Activated T-helper 17 cell treated with anti-CD3 and anti-CD28 coated beads, Interleukin-2, amount 50 U/mL, for 72 hours (primary cell): ENCODE data around the gene STX1A. TPM values are rescaled to one million over a fixed set of nuclear protein-coding genes. Genes with fewer than 3 reads are reported as not detected.
A peak's percentile ranks its signal among the peaks of the same experiment; 100 is the strongest.

Experiments
- ATAC-seq: fragments of 150-1000 bp; cut with Tn5 transposase; replicated peaks from 2 replicates; pipeline ENCODE4 v1.10.0; 2021; ENCODE audit warnings: mild to moderate bottlenecking, moderate library complexity
- H3K27ac Mint-ChIP-seq: one replicate; pipeline ENCODE4 v1.8.0; 2022; ENCODE audit warnings: mixed read lengths
- H3K27me3 Mint-ChIP-seq: one replicate; pipeline ENCODE4 v1.8.0; 2022; ENCODE audit warnings: mixed read lengths
- H3K36me3 Mint-ChIP-seq: one replicate; pipeline ENCODE4 v1.8.0; 2022; ENCODE audit warnings: low read depth, mild to moderate bottlenecking, mixed read lengths
- H3K4me1 Mint-ChIP-seq: one replicate; pipeline ENCODE4 v1.8.0; 2022; ENCODE audit warnings: mixed read lengths
- H3K4me3 Mint-ChIP-seq: one replicate; pipeline ENCODE4 v1.8.0; 2022; ENCODE audit warnings: mild to moderate bottlenecking, mixed read lengths
- H3K9me3 Mint-ChIP-seq: one replicate; pipeline ENCODE4 v1.8.0; 2022; ENCODE audit warnings: mixed read lengths
- total RNA-seq, 2 donors: library from RNA; stranded (reverse); gene quantifications; one replicate each; pipeline ENCODE4 v1.2.3, GENCODE V29; 2022

STX1A gene
- 10 to 100 TPM; 16.8 to 40.9 TPM for total RNA-seq

GRCh38 chr7:73718905-73719805 lies at the start of gene STX1A:
STX1A (minus strand) TSS chr7:73719669; CDS start chr7:73719631, 38 bp downstream.
- Mint-ChIP-seq H3K4me3 (peak within 1 kb of the TSS; percentile 79), H3K4me1 (peaks cover 14% of the 10 kb centered on the region), H3K27ac (peak within 1 kb of the TSS; percentile 85), H3K36me3 (peaks cover 17% of the 10 kb centered on the region), H3K27me3 (no peaks in the 10 kb centered on the region), H3K9me3 (no peaks in the 10 kb centered on the region)
- ATAC-seq: peak; percentile 57

DNA sequence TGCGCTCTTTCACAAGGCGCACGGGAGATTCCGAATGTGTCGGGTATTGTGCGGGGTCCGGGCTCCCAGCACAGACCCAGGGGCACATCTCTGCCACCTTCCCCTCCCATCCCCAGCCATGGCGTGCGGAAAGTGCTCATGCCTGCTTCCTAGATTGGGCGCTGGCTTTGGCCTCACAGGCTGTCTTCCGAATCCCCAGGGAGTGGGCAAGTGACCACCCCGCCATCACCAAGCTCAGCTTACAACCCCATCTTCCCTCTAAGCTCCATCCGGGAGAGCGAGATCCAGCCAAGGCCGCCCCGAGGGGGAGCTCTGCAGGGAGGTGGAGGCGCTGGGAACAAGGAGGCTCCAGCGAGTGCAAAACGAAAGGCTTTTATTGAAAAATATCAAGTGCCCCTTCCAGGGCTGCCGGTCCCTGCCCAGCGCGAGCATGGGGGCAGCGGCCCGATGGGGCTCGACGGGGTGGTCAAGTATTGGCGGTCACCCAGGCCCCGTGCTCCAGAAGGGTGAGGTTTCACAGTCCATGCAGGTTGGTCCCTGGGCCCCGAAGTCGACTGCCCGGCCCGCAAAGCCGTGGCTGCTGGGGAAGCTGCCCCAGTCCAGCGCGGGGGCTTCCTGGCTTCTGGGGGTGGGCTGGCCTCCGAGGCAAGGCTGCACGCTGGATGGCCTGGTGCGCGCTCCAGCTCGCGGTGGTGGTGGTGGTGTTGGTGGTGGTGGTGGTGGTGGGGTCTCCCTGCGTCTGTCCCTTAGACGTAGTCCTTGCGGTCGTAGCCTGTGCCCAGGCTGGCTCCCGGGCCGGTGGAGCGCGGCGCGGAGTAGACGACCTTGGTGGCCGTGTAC lies 49.4 kb upstream of the STX1A start:
- no peaks in the 10 kb centered on the region for H3K4me1 Mint-ChIP-seq
- no peaks in the 10 kb centered on the region for H3K9me3 Mint-ChIP-seq
- no peak for ATAC-seq
- H3K36me3 Mint-ChIP-seq: no peaks in the 10 kb centered on the region
- H3K27me3 Mint-ChIP-seq: peaks cover 21% of the 10 kb centered on the region
- no peak overlapping the region for H3K27ac Mint-ChIP-seq
- no peak overlapping the region for H3K4me3 Mint-ChIP-seq

DNA sequence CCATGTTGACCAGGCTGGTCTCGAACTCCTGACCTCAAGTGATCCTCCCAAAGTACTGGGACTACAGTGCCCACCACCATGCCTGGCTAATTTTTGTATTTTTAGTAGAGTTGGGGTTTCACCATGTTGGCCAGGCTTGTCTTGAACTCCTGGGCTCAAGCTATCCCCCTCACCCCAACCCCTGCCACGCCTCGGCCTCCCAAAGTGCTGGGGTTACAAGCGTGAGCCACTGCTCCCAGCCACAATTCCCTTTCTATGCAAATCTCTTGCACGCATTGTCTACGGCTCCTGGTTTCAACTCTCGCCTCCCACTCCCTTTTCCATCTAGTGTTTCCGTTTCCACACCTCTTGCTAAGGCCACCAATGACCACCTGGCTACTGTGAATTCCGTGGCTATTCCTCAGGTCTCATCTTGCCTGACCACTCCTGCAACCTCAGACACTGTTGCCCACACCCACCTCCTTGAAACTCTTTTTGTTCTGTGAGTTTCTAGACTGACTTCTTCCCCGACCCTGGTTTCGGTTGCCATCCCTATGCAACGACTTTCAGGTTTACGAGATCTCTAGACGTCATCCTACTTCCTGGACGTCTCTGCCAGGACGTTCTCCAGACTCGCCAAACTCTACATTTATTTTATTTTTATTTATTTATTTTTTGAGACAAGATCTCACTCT lies 47.2 kb upstream of the STX1A start:
- peaks cover 17% of the 10 kb centered on the region for H3K27me3 Mint-ChIP-seq
- peak; percentile 76 for ATAC-seq
- H3K9me3 Mint-ChIP-seq: no peaks in the 10 kb centered on the region
- no peaks in the 10 kb centered on the region for H3K4me1 Mint-ChIP-seq
- no peak overlapping the region for H3K4me3 Mint-ChIP-seq
- no peaks in the 10 kb centered on the region for H3K36me3 Mint-ChIP-seq
- no peak overlapping the region for H3K27ac Mint-ChIP-seq

GRCh38 chr7:73762659-73762999 lies 43.2 kb upstream of the STX1A start:
- Mint-ChIP-seq H3K4me1 (no peaks in the 10 kb centered on the region), H3K27me3 (peaks cover 3% of the 10 kb centered on the region), H3K27ac (no peak overlapping the region), H3K36me3 (no peaks in the 10 kb centered on the region), H3K9me3 (no peaks in the 10 kb centered on the region), H3K4me3 (no peak overlapping the region)
- ATAC-seq: no peak

- H3K36me3 Mint-ChIP-seq: no peaks in the 10 kb centered on the region
- H3K4me1 Mint-ChIP-seq: no peaks in the 10 kb centered on the region
- H3K27ac Mint-ChIP-seq: no peak overlapping the region
- no peaks in the 10 kb centered on the region for H3K9me3 Mint-ChIP-seq
- no peak overlapping the region for H3K4me3 Mint-ChIP-seq
- no peak for ATAC-seq
- no peaks in the 10 kb centered on the region for H3K27me3 Mint-ChIP-seq
These were observed 42.6 kb upstream of the STX1A start for GRCh38 chr7:73761854-73762658.

- no peaks in the 10 kb centered on the region for H3K27me3 Mint-ChIP-seq
- ATAC-seq: no peak
- no peak overlapping the region for H3K27ac Mint-ChIP-seq
- H3K36me3 Mint-ChIP-seq: no peaks in the 10 kb centered on the region
- H3K4me1 Mint-ChIP-seq: no peaks in the 10 kb centered on the region
- no peaks in the 10 kb centered on the region for H3K9me3 Mint-ChIP-seq
- no peak overlapping the region for H3K4me3 Mint-ChIP-seq
These were observed 39.2 kb upstream of the STX1A start for GRCh38 chr7:73758581-73759138.

DNA sequence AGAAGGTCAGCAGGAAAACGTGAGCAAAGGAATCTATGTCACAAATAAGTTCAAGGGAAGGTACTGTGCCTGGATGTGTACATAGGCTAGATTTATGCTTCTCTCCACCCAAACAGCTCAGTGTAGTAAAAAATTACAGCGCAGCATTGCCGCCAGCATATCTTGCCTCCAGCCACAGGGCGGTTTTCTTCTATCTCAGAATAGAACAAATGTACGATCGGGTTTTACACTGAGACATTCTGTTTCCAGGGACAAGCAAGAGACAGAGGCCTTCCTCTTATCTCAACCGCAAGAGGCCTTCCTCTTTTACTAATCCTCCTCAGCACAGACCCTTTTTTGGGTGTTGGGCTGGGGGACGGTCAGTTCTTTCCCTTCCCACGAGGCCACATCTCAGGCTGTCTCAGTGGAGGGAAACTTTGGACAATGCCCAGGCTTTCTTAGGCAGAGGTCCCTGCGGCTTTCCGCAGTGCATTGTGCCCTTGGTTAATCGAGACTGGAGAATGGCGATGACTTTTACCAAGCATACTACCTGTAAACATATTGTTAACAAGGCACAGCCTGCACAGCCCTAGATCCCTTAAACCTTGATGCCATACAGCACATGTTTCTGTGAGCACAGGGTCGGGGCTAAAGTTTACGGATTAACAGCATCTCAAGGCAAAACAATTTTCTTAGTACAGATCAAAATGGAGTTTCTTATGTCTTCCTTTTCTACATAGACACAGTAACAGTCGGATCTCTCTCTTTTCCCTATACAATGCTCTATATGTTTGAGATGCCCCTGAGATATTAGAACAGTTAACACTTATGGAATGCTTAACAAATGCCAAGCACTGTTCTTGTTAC lies 30.7 kb upstream of the STX1A start:
- H3K9me3 Mint-ChIP-seq: no peaks in the 10 kb centered on the region
- H3K27ac Mint-ChIP-seq: no peak overlapping the region
- no peak overlapping the region for H3K4me3 Mint-ChIP-seq
- no peaks in the 10 kb centered on the region for H3K4me1 Mint-ChIP-seq
- no peaks in the 10 kb centered on the region for H3K36me3 Mint-ChIP-seq
- H3K27me3 Mint-ChIP-seq: peaks cover 9% of the 10 kb centered on the region
- ATAC-seq: no peak

- ATAC-seq: no peak
- Mint-ChIP-seq H3K36me3 (no peaks in the 10 kb centered on the region), H3K27ac (no peak overlapping the region), H3K4me3 (no peak overlapping the region), H3K4me1 (no peaks in the 10 kb centered on the region), H3K9me3 (no peaks in the 10 kb centered on the region), H3K27me3 (peaks cover 9% of the 10 kb centered on the region)
These were observed 26.9 kb upstream of the STX1A start for GRCh38 chr7:73746378-73746777.

GRCh38 chr7:73742753-73743641 lies 23.5 kb upstream of the STX1A start:
- Mint-ChIP-seq H3K9me3 (no peaks in the 10 kb centered on the region), H3K4me3 (no peak overlapping the region)

DNA sequence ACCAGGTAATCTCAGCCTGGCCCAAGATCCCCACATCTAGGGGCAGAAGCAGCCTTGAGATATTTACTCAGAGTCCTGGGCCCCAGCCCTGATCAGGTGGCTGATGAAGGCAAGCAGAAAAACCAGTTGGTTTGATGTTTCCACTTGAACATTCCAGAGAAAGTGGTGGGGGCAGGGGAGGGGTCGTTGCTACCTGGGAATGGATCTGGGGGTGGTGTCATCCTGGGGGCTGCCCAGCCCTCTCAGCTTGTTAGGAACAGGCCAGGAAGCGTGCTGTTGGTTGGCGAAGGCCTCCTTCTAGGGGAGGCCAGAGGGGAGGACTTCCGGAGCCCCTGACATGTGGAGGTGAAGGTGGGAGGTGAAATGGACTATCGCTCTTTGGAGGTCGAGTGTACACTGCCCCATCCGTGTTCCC lies 22.9 kb upstream of the STX1A start:
- ATAC-seq: no peak
- Mint-ChIP-seq H3K27ac (no peak overlapping the region), H3K27me3 (no peaks in the 10 kb centered on the region), H3K4me3 (no peak overlapping the region), H3K36me3 (no peaks in the 10 kb centered on the region), H3K9me3 (no peaks in the 10 kb centered on the region), H3K4me1 (no peaks in the 10 kb centered on the region)

More at GRCh38 chr7:73742753-73743641, 23.5 kb upstream of the STX1A start:
- ATAC-seq: no peak
- Mint-ChIP-seq H3K27me3 (no peaks in the 10 kb centered on the region), H3K4me1 (no peaks in the 10 kb centered on the region), H3K36me3 (no peaks in the 10 kb centered on the region), H3K27ac (no peak overlapping the region)

- Mint-ChIP-seq H3K36me3 (peaks cover 4% of the 10 kb centered on the region), H3K27ac (no peak overlapping the region), H3K4me3 (no peak overlapping the region), H3K9me3 (no peaks in the 10 kb centered on the region), H3K27me3 (no peaks in the 10 kb centered on the region), H3K4me1 (no peaks in the 10 kb centered on the region)
- ATAC-seq: no peak
These were observed 22.1 kb upstream of the STX1A start for GRCh38 chr7:73741600-73741999.

GRCh38 chr7:73740771-73741170 lies 21.3 kb upstream of the STX1A start:
- peaks cover 9% of the 10 kb centered on the region for H3K36me3 Mint-ChIP-seq
- no peaks in the 10 kb centered on the region for H3K9me3 Mint-ChIP-seq
- H3K4me1 Mint-ChIP-seq: no peaks in the 10 kb centered on the region
- no peak for ATAC-seq
- H3K27me3 Mint-ChIP-seq: no peaks in the 10 kb centered on the region
- H3K4me3 Mint-ChIP-seq: no peak overlapping the region
- H3K27ac Mint-ChIP-seq: no peak overlapping the region
